HG03457 (cell line): ENCODE data around the gene LRRC56.

Source experiments
- ATAC-seq: cut with Tn5 transposase; IDR thresholded peaks from one replicate; pipeline ENCODE4 v1.9.1; 2021; ENCODE audit warnings: moderate number of reproducible peaks; ENCODE audit not compliant: unreplicated experiment

Gene LRRC56

GRCh38 chr11:536841-537621 lies at the start of gene LRRC56:
Gene LRRC56, plus strand, starts transcription at chr11:537527. Its CDS starts 3,158 bp downstream, at chr11:540685.
- peak; percentile 39 for ATAC-seq

GRCh38 chr11:487571-488021 lies 49.7 kb upstream of the LRRC56 start:
- no peak for ATAC-seq

GRCh38 chr11:488062-488461 lies 49.3 kb upstream of the LRRC56 start:
- no peak for ATAC-seq

GRCh38 chr11:488579-488978 lies 48.7 kb upstream of the LRRC56 start:
- no peak for ATAC-seq

- ATAC-seq, result no peak
Observed at GRCh38 chr11:488992-489391, 48.3 kb upstream of the LRRC56 start.

GRCh38 chr11:489610-490185 lies 47.6 kb upstream of the LRRC56 start:
- no peak for ATAC-seq

GRCh38 chr11:490186-490929 lies 47.0 kb upstream of the LRRC56 start:
- no peak for ATAC-seq

GRCh38 chr11:490930-491260 lies 46.4 kb upstream of the LRRC56 start:
- no peak for ATAC-seq

- ATAC-seq, result no peak
Observed at GRCh38 chr11:491358-491757, 46.0 kb upstream of the LRRC56 start.

- ATAC-seq, result no peak
Observed at GRCh38 chr11:492427-493226, 44.7 kb upstream of the LRRC56 start.

- no peak for ATAC-seq
Observed at GRCh38 chr11:494761-495536, 42.4 kb upstream of the LRRC56 start.

GRCh38 chr11:495537-495931 lies 41.8 kb upstream of the LRRC56 start:
- ATAC-seq, result no peak

- ATAC-seq, result no peak
Observed at GRCh38 chr11:496834-497564, 40.3 kb upstream of the LRRC56 start.

- ATAC-seq, result no peak
Observed at GRCh38 chr11:497565-498296, 39.6 kb upstream of the LRRC56 start.

GRCh38 chr11:498297-499181 lies 38.8 kb upstream of the LRRC56 start:
- ATAC-seq, result no peak

- no peak for ATAC-seq
Observed at GRCh38 chr11:499201-500076, 37.9 kb upstream of the LRRC56 start.
